ENCODE results near the gene CRIP3. TPM values are rescaled to one million over a fixed set of nuclear protein-coding genes. Genes with fewer than 3 reads are reported as not detected.

CRIP3 gene
- total and polyA plus RNA-seq, 2 of the 8 experiments (the other 6 are each of a cell fraction or from before 2014, with no cell fraction given), result 34.0 to 46.3 TPM

GRCh38 chr6:43313813-43314212, 5.2 kb upstream of the CRIP3 start:
- Histone ChIP-seq H2AFZ (ENCODE audit: low read length) (no peak overlapping the region), H2BK120ac (replicated peaks; ENCODE audit: low read depth, low read length) (no peak overlapping the region), H2AK5ac (ENCODE audit: low read depth, low read length) (no peak overlapping the region), H3K56ac (replicated peaks; ENCODE audit: insufficient read length, low read depth, low read length) (no peak overlapping the region), H4K8ac (ENCODE audit: extremely low read depth, insufficient read depth, low read length) (no peak overlapping the region), H2BK5ac (ENCODE audit: low read depth, low read length) (no peak overlapping the region), H3K27me3 (replicated peaks in 1 of 4; ENCODE audit: control insufficient read depth in 3 of 4, extremely low read depth in 1 of 4, insufficient read depth in 3 of 4, low read length in 3 of 4) (no peaks in the 10 kb centered on the region), H3K79me2 (ENCODE audit: control insufficient read depth in 1 of 2, insufficient read depth in 2 of 2, low read length in 2 of 2) (no peaks in the 10 kb centered on the region), H4K20me1 (replicated peaks in 1 of 2; ENCODE audit: control insufficient read depth in 1 of 2, insufficient read depth in 2 of 2, low read length in 2 of 2) (no peaks in the 10 kb centered on the region), H3K23ac (ENCODE audit: insufficient read length) (no peak overlapping the region), H3K9ac (replicated peaks in 1 of 4; ENCODE audit: extremely low read depth in 1 of 4, low read depth in 3 of 4, low read length in 3 of 4) (no peak overlapping the region), H4K5ac (ENCODE audit: insufficient read length, low read depth, low read length) (no peak overlapping the region), H3K4ac (replicated peaks; ENCODE audit: insufficient read length, low read depth, low read length) (no peak overlapping the region), H3K14ac (ENCODE audit: insufficient read length) (no peak overlapping the region), H3K4me3 (ENCODE audit: extremely low read depth in 1 of 4, insufficient read depth in 2 of 4, low read depth in 3 of 4, low read length in 4 of 4) (no peak overlapping the region), H3K79me1 (ENCODE audit: low read depth, low read length) (no peaks in the 10 kb centered on the region), H3K36me3 (ENCODE audit: control insufficient read depth in 2 of 4, insufficient read depth in 4 of 4, low read length in 3 of 4) (no peaks in the 10 kb centered on the region), H3K27ac (ENCODE audit: low read depth, low read length) (no peak overlapping the region), H2BK20ac (ENCODE audit: low read length) (no peak overlapping the region), H3K23me2 (ENCODE audit: low read depth, low read length) (peaks cover 3% of the 10 kb centered on the region), H3K4me1 (replicated peaks in 1 of 4; ENCODE audit: control insufficient read depth in 3 of 4, insufficient read depth in 4 of 4, low read length in 3 of 4) (peaks cover 0 to 7% (median 4%) of the 10 kb centered on the region in 4 experiments; a peak in 4 of 7 replicates), H3K18ac (ENCODE audit: extremely low read depth, low read length) (no peak overlapping the region), H3K4me2 (ENCODE audit: insufficient read depth in 1 of 2, low read depth in 2 of 2, low read length in 2 of 2) (no peak overlapping the region), H4K91ac (replicated peaks; ENCODE audit: insufficient read length, low read length) (no peak overlapping the region), H3K9me3 (ENCODE audit: insufficient read depth in 2 of 2, low read depth in 1 of 2, low read length in 1 of 2) (no peaks in the 10 kb centered on the region), H2BK15ac (ENCODE audit: low read length) (no peak overlapping the region), H2BK12ac (ENCODE audit: low read depth, low read length) (no peak overlapping the region)
- FAIRE-seq (no peak), DNase-seq (ENCODE audit: low read depth in 1 of 2, low spot score in 2 of 2) (no peak)
- CTCF ChIA-PET (ENCODE audit: partially characterized antibody), result interaction anchor here (0.6 to 4.3 kb wide), 20 partner anchors 9 to 379 kb away, joined by 3 to 18 read pairs (median 4); partner anchors contain the start of genes DNPH1, POLR1C and YIPF3
- TF ChIP-seq RFX5 (IDR thresholded peaks at IDR 0.05; ENCODE audit: borderline replicate concordance, low read depth, low read length), result no peak
- no peak for TF ChIP-seq ASH2L (IDR thresholded peaks at IDR 0.05; ENCODE audit: low read length)
- WGBS, 2 experiments (ENCODE audit: extremely low coverage in 1 of 2, insufficient coverage in 1 of 2, insufficient read length in 1 of 2, insufficient replicate concordance in 2 of 2, low coverage in 1 of 2, low lambda C conversion rate in 2 of 2, missing lambda C conversion rate in 1 of 2), result 78% methylated on average over 1 of the region's 1 CpG; no CpG with 5 or more reads in 1 of the 2 experiments
- POLR2A ChIA-PET (ENCODE audit: partially characterized antibody), result interaction anchor here (0.8 to 1.3 kb wide), 3 partner anchors 11 to 32 kb away, joined by 3 to 6 read pairs (median 3); no protein-coding TSS in a partner anchor
